HG03378 (cell line): ENCODE measurements around the gene MS4A8.
"Not testable (repeated sequence)": the region's sequence is repeated elsewhere in the genome, so short reads cannot be mapped to it uniquely, and the experiment has no call there.

Experiments
- ATAC-seq: cut with Tn5 transposase; IDR thresholded peaks from one replicate; pipeline ENCODE4 v1.9.1; 2021; ENCODE audit warnings: mild to moderate bottlenecking, moderate library complexity; ENCODE audit not compliant: unreplicated experiment

MS4A8 gene

DNA sequence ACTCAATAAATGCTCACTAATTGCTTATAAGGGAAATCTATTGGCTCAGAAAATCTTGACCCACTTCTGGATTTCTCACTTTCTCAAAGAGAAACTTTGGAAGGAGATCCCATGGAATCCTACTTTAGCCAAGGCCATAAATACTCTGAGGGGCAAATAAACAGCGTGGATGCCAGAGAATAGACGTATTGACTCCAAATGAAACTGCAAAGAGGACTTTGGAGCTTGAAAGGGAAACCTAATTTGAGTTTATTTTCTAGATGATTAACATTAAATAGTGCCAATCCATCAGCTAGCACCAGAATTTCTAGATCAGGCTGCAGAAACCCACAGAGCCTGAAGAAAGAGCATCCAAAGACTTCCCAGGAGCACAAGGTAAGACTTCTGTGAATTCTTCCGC lies 25.0 kb downstream of the MS4A8 start, which contains the start of gene MS4A18:
Gene MS4A18 (plus strand): TSS at position 301 of the 400 bp plus-strand sequence.
- no peak for ATAC-seq

DNA sequence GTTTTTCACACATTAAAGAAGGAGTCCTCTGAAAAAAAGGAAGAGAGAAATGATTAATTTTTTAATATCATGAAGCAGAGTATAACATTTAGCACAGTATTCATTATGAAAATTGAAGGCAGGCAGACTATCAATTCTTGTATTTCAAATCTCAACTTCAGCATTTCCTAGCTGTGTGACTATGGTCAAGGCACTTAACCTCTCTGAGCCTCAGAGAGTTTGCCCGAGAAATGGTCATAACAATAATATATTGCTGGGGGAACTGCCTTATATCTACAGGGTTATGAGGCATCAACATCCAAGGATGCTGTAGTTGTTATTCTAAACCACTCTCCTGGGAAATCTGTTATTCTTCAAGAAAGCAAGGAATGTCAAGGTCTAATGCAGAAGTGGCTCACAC lies 26.2 kb downstream of the MS4A8 start:
- no peak for ATAC-seq

DNA sequence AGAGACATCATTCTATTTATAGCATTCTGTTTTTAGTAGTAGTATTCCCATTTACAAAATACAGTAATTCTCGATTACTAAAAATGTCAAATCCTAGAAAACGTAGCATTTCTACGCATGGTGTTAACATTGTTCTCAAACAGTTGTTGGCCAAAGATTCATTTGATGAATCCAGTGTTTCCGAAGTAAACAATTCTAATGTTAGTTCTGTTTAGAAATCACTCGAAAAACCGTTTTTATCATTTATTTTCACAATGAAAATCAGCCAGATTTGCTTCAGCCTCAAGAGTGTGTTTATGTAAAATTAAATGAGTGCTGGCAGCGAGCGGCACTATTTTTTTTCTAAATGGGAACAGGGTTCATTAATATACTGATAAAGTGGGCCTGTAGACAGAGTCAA lies 32.2 kb downstream of the MS4A8 start:
- ATAC-seq: no peak

DNA sequence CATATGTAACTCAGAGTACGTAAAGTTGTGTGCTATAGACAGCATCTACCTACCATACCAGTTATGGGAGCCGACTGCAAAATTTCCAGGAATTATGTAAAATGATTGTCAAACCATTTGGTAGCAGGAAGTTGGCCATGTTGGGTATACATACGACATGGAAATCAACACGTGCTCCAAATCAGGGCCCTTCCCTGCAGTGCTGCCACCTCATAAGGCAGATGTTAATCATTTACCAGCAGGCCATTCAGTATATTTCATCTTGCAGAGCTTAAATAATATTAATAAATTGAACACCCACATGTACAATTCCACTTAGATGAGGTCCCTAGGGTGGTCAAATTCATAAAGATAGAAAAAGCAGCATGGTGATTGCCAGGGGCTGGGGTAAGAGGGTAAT lies 34.9 kb downstream of the MS4A8 start:
- ATAC-seq: no peak

DNA sequence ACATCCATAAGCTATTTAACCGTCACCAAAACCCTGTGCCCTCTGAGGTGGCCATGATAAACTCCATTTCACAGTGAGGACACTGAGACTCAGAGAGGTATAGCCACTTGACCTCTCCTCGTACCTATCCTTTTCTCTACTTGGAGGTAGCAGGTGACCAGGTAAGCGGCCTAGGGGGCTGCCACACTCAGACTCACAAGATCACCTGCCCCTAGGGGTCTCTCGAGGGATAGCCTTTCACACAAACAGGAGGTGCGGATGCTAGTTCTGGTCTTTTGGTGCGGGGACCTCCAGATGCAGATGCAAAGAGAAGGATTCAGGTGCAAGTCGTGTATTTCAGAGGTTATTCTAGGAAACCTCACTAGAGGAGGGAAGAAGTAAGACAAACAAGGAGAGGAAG lies 39.7 kb downstream of the MS4A8 start:
- no peak for ATAC-seq

DNA sequence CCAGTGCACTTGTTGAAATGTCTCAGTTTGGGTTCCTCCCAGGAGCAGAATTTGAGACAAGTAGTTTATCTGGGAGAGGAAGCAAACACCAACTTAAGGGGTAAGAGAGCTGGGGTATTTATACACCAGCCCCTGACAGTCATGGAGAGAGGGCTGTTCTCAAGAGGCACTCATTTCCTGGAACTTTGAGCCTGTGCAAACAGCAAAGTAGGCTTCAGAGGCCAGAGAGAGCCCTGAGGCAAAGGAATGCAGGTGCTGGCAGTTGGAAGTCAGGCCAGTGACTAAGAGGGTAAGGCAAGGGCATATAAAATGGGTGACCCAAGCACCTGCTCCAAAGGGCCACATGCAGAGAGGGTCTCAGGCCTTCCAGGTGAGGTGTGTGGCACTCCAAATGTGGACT lies 41.2 kb downstream of the MS4A8 start:
- ATAC-seq: no peak

DNA sequence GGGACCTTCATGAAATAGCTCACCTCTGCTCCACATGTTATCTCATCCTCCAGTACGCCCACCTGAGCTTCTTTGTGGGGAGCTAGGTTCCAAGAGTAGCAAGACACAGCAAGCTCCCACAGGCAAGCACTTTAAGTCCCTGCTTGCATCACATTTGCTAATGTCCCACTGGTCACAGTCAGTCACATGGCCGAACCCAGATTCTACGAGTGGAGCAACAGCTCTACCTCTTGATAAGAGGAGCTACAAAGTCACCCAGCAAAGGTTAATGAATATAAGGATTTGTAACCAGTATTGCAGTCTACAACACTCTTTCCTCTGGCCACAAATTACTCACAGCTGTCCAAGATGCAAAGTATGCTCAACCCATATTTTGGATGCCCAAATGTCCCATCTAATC lies 42.0 kb downstream of the MS4A8 start:
- no peak for ATAC-seq

DNA sequence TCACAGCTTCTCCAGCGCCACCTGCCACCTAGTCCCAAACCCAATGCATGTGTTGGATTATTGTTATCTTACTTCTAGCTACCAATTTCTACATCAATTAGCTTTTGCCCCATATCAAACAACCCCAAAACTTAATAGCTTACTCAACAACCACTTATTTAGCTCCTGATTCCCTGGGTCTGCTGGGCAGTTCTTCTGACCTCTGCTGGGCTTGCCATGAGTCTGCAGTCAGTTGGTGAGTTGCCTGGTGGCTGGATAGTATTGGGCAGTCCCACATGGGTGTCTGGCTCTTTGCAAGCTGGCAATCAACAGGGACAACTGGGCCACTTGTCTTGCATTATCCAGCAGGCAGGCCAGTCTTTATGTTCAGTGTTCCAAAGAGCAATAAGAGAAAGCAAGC lies 43.6 kb downstream of the MS4A8 start:
- ATAC-seq: no peak

DNA sequence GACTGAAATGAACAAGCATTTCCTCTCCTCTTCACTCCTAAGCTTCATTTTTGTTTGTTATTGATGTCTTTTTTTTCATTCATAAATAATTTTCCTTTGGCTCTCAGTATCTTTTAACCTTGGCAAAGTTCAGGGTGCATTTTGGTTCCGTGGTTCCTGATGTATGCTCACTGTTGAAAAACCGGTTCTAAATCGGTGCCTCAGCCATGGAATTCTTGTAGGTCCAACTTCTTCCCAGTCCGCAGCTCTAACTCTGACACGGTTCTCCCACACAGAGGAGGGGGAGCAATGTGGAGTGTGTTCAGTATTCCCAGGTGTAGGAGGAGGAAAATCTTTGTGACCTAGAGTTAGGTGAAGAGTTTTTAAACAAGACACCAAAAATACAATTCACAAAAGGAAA lies 44.7 kb downstream of the MS4A8 start:
- ATAC-seq: no peak

DNA sequence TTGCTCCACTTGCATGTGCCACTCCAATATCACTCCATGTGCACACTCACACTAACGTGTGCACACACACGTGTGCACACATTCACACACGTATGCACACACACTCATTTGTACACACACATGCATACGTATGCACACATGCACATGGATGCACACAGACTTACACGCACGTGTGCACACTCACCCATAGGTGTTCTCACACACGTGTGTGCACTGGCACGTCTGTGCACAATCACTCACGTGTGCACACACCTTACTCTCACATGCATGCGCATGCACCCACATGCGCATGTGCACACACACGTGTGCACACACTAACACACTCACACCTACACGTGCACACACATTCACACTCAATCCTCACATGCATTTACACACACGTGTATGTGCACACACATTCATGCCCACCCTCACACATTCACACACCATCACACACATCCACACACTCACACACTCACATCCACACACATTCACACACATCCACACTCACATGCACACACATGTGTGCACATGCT lies 48.0 kb downstream of the MS4A8 start:
- ATAC-seq: no peak

DNA sequence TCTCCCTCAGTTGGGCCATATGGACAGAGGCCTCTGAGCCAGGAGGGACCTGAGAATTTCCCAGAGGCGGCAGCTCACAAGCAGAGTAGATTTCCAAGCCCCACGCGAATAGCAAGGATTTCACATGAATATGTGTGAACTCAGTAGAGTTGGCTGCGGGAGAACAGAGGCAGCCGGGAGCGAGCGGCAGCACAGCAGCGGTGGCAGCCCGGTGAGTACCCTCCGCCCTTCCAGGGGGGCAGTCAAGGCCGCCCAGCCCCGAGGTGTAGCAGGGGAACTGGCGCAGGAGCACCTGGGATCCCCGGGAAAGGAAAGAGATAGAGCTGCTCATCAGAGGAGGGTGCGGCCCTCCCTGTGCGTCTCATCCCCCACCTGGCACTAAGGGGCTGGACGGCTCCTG lies 48.8 kb downstream of the MS4A8 start:
- ATAC-seq: no peak

DNA sequence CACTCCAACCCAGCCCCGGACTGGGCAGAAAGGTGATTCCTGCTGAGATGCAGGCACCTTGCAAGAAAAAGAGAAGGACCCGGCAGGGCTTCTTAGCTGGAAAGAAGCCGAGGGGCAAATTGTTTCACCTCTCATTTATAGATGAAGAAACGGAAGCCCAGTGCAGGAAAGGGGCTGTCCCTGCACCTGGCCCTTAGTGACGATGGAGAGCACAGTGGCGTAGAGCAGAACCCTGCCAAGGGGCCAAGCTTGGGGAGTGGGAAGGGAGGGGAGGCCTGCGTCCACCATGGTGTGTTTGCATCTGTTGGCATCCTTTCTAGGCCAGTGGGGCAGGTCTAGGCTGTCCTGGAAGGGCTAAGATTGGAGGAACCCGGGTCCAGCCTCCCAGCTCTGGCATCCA lies 49.4 kb downstream of the MS4A8 start:
- no peak for ATAC-seq

DNA sequence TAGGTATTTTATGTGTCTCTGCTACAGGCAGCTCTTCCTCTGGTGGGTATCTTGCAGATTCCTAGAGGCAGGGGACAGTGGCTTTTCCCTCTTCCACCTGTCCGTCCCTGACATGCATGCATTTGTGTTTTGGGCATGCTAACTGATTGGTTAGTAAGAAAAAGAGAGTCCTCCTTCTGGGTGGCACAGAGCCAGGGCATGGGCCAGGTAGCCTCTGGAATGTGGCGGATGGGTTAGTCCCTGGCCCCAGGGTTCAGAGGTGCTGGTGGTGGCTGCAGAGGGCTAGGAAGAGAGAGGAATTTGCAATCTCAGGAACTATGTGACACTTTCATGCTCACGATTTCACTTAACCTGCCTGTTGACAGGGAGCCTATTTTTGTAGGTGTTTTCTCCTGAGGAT lies 51.5 kb downstream of the MS4A8 start:
- ATAC-seq: no peak

DNA sequence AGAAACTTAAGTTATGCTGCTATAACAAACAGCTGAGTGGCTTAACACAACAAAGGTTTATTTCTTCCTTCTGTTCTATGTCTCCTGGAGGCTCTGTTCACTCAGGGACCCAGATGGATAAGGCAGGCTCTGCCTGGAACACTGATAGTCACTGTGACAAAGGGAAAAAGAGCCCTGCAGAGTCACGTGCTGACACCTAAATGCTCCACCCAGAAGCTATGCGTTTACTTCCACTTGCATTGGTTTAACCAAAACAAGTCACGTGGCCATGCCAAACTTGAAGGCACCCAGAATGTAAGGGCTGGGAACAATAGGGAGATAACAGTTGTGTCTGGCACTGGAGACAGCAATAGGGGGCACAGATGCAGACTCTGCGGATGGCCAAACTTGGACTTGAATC lies 53.9 kb downstream of the MS4A8 start:
- ATAC-seq: no peak

DNA sequence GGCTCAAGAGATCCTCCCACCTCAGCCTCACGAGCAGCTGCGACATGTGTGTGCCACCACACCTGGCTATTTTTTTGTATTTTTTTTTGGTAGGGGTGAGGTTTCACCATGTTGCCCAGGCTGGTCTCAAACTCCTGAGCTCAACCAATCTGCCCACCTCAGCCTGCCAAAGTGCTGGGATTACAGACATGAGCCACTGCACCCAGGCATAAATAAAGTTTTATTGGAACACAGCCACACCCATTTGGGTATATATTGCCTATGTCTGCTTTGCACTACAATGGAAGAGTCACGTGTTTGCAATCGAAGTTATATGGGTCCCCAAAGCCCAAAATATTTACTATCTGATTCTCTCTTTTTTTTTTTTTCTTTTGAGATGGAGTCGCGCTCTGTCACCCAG lies 55.5 kb downstream of the MS4A8 start:
- ATAC-seq: no peak

DNA sequence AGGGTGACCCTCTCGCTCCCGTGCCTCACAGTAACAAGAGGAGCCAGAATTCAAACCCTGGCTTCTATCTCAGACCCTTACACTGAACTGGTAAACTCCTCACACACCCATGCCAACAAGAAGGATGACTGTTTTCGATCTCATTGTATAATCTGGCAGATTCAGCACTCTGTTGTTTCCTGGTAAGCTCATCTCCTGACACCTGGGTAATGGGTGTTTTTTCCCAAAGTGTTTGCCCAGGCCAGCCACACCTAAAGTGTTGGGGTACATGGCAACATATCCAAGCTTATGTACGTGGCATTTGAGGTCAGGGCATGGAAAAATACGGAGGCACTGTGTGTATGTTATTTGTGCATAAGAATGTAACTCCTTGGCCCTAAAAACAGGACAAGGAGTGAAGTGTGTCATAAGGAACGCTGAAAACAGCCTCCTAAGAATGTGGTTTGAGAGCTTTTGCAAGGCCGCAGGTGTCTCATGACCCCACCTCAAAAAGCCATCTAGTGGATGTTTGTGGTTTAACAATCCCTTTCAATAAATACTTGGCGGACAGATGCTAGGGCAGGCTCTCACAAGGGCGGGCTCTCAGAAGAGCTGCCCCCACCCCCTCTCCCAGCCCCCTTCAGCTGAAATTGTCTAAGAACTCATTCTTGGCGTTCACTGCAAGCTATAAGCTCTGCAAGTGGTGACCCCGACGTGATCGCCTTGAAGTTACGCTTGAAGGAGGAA lies 57.1 kb downstream of the MS4A8 start, which contains the start of gene MS4A15:
Gene MS4A15 (plus strand): TSS at position 561 of the 726 bp plus-strand sequence. CDS start 6,867 bp downstream, outside the sequence.
- no peak for ATAC-seq

DNA sequence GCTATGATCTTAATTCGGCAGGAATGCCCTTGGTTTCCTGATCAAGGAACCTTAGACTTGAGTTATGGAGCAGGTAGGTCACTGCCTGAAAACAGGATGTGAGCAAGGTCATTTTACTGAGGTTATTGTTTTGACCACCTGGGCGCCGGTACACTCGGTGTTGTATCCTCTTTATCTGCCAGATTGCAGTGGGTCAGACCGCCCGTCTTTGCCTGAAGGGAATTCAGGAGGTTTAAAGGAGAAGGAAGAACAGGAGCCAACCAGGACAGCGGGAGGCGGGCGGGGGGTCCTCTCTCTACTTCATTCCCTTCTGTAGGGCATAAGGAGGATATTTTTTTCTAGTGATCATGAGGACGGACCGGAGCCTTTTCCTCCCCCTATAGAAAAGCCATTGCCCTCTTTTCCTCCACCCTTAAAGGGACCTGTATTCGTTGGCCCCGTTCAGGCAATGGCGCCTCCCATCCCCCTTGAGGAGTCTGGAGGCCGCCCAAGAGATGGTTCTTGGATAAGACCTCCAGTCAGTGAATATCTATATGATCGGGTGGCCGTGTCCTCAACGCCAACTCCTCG lies 57.9 kb downstream of the MS4A8 start:
- no peak for ATAC-seq

DNA sequence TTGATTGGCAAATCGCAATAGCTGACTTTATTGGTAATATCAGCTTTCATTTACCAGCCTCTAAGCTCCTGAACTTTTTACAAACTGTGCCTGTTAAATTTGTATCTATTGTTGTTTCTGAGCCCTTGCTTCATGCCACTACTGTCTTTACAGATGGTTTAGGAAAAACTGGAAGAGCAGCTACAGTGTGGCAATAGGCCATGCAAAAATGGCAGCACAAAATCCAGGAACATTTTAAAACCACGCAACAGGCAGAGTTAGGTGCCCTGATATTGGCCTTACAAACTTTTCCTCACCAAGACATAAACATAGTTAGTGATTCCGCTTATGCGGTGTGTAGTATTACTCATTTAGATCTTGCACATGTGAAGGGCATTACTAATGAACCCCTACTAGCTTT lies 59.3 kb downstream of the MS4A8 start:
- ATAC-seq: not testable (repeated sequence)

DNA sequence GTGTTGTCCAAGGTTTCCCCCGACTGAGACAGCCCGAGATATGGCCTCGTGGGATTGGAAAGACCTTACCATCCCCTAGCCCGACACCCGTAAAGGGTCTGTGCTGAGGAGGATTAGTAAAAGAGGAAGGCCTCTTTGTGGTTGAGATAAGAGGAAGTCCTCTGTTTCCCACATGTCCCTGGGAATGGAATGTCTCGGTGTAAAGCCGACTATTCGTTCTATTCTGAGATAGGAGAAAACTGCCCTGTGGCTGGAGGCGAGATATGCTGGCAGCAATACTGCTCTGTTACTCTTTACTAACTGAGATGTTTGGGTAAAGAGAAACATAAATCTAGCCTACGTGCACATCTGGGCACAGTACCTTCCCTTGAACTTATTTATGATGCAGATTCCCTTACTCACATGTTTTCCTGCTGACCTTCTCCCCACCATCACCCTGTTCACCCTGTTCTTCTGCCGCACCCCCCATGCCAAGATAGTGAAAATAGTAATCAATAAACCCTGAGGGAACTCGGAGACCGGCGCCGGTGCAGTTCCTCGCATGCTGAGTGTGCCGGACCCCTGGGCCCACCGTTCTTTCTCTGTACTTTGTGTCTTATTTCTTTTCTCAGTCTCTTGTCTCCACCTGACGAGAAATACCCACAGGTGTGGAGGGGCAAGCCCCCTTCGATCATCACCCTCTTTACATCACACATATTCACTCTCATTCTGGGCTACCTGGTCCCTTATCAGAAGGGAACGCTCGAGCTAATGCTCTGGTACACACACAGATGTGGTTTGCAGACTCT lies 60.2 kb downstream of the MS4A8 start:
- ATAC-seq: not testable (repeated sequence)

DNA sequence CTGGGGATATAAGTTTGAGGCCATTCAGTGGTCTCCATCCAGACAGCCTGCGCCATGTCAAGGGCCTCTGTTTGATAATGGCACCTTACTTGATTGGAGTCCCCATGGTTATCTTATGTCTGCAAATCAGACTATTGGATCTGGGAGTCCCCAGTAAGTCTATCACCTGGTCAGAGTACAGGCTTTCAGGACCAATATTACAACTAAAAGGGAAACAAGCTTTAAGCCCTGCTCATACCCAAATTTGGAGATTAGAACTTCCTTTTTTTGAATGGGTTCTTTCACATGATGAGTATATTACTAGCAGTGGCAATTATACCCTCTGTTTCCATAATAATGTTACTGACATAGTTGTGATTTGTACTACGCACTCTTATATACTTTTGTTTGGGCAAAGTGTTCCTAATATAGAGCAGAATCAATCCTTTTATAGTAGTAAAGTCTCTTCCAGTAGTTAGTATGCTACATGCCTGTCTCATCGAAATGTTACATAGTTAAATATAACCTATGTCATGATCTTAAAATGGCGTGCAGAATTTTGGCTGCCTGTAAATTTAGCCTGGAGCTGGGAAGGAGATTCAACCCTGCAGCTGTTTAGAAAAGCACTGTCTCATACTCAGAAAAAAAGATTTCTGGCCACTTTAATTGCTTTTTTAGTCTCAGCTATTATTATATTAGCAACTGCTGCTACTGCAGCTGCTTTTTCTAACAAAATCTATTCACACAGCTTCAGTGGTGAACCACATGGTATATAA lies 62.2 kb downstream of the MS4A8 start:
- ATAC-seq: no peak
